IMR-90 (cell line): ENCODE measurements around the gene DLD.

Experiments
- BHLHE40 ChIP-seq: fragments of 150-350 bp; IDR thresholded peaks from 2 replicates; pipeline ENCODE4 v1.6.1; 2016; ENCODE audit warnings: mild to moderate bottlenecking, low read depth, low read length
- FOS ChIP-seq: fragments of 150-350 bp; IDR thresholded peaks from 2 replicates; pipeline ENCODE4 v1.6.1; 2016; ENCODE audit warnings: low read depth, low read length
- MAZ ChIP-seq: IDR thresholded peaks from 2 replicates; pipeline ENCODE4 v1.6.1; 2012; ENCODE audit warnings: low read depth, mild to moderate bottlenecking, low read length, improper control_type of control experiment, moderate library complexity, borderline replicate concordance
- MXI1 ChIP-seq: IDR thresholded peaks from 2 replicates; pipeline ENCODE4 v1.6.1; 2012; ENCODE audit warnings: low read depth, mild to moderate bottlenecking, low read length, moderate library complexity, borderline replicate concordance
- POLR2A ChIP-seq: IDR thresholded peaks from 2 replicates; pipeline ENCODE4 v1.6.1; 2012; ENCODE audit warnings: mild to moderate bottlenecking, low read depth, low read length
- TF ChIP-seq, protein P1 (sequence below): conservative IDR thresholded peaks from 2 replicates; pipeline ENCODE4 v1.5.1; 2012; ENCODE audit warnings: mild to moderate bottlenecking, low read depth, low read length, improper control_type of control experiment

DNA sequence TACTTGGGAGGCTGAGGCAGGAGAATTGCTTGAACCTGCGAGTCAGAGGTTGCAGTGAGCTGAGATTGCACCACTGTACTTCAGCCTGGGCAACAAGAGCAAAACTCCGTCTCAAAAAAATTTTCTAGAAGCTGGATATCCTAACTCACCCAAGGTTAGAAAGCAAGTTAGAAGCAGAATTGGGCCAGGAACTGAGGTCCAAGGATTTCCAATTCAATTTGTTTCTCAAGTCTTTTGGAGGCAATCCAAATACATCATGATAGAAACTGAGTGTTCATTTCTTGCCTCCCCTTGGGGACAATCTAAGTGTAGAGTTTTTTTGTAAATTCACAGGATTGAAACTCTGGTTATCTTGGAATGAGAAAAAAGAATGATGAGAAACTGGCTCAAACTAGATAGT, 66.5 kb downstream of the DLD start:
- TF ChIP-seq POLR2A (no peak), FOS (no peak), BHLHE40 (no peak), MXI1 (no peak), MAZ (no peak)
- TF ChIP-seq, protein P1, sequence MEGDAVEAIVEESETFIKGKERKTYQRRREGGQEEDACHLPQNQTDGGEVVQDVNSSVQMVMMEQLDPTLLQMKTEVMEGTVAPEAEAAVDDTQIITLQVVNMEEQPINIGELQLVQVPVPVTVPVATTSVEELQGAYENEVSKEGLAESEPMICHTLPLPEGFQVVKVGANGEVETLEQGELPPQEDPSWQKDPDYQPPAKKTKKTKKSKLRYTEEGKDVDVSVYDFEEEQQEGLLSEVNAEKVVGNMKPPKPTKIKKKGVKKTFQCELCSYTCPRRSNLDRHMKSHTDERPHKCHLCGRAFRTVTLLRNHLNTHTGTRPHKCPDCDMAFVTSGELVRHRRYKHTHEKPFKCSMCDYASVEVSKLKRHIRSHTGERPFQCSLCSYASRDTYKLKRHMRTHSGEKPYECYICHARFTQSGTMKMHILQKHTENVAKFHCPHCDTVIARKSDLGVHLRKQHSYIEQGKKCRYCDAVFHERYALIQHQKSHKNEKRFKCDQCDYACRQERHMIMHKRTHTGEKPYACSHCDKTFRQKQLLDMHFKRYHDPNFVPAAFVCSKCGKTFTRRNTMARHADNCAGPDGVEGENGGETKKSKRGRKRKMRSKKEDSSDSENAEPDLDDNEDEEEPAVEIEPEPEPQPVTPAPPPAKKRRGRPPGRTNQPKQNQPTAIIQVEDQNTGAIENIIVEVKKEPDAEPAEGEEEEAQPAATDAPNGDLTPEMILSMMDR = no peak
